Urinary bladder (tissue), 4 donors: Measurements from ENCODE around the gene GIT2. TPM values are rescaled to one million over a fixed set of nuclear protein-coding genes. Genes with fewer than 3 reads are reported as not detected.
"Not testable (repeated sequence)": the region's sequence is repeated elsewhere in the genome, so short reads cannot be mapped to it uniquely, and the experiment has no call there.

Source experiments
- DNase-seq: peaks from one replicate; pipeline ENCODE4 v3.0.0-alpha.2; 2015; ENCODE audit errors: extremely low spot score
- H3K27ac ChIP-seq: one replicate; pipeline ENCODE4 v1.5.1; 2013; ENCODE audit warnings: low read depth, mild to moderate bottlenecking, moderate library complexity
- H3K36me3 ChIP-seq: one replicate; pipeline ENCODE4 v1.6.1; 2013; ENCODE audit warnings: mild to moderate bottlenecking, moderate library complexity; ENCODE audit not compliant: insufficient read depth
- H3K4me1 ChIP-seq: one replicate; pipeline ENCODE4 v1.6.1; 2013; ENCODE audit warnings: mild to moderate bottlenecking, moderate library complexity; ENCODE audit not compliant: insufficient read depth
- H3K4me3 ChIP-seq: one replicate; pipeline ENCODE4 v1.5.1; 2013; ENCODE audit warnings: low read depth, low read length
- WGBS: extraction: QIAGEN DNeasy Blood & Tissue Kit; methylation state at CpG from one replicate; pipeline ENCODE4 v1.1.7; 2013; 5-methylcytosine and 5-hydroxymethylcytosine counted together
- polyA plus RNA-seq: library from polyadenylated mRNA; stranded (reverse); fragments of 200-250 nt; gene quantifications from one replicate; pipeline ENCODE4 v1.2.3, GENCODE V29; 2013
- total RNA-seq: library from RNA; depleted of rRNA; stranded (reverse); fragments of >200 nt; gene quantifications from one replicate; pipeline ENCODE4 v1.2.3, GENCODE V29; 2014
- donor health status: healthy with polysubstance abuse.
- donor health status: healthy.

GIT2 gene
- total and polyA plus RNA-seq, 2 donors: 23.0 to 66.0 TPM

GRCh38 chr12:109998904-109999648 lies 2.9 kb upstream of the GIT2 start, which contains the start of gene ANKRD13A:
TSS of gene ANKRD13A (plus strand) at chr12:109999430. CDS start at chr12:109999689, 259 bp downstream.
- Histone ChIP-seq H3K4me3 (peak within 1 kb of the TSS; percentile 99), H3K36me3 (no peaks in the 10 kb centered on the region), H3K4me1 (no peaks in the 10 kb centered on the region), H3K27ac (peak within 1 kb of the TSS; percentile 80)
- WGBS: under 1% methylated on average over 62 of the region's 62 CpGs
- peak; percentile 89 for DNase-seq

- H3K36me3 ChIP-seq: no peaks in the 10 kb centered on the region
- 56% methylated on average over 9 of the region's 9 CpGs for WGBS
- H3K4me3 ChIP-seq: peak overlapping the region; percentile 99
- H3K4me1 ChIP-seq: no peaks in the 10 kb centered on the region
- DNase-seq: no peak
- H3K27ac ChIP-seq: no peak overlapping the region
Observed at GRCh38 chr12:109998241-109998903, 2.2 kb upstream of the GIT2 start.

DNA sequence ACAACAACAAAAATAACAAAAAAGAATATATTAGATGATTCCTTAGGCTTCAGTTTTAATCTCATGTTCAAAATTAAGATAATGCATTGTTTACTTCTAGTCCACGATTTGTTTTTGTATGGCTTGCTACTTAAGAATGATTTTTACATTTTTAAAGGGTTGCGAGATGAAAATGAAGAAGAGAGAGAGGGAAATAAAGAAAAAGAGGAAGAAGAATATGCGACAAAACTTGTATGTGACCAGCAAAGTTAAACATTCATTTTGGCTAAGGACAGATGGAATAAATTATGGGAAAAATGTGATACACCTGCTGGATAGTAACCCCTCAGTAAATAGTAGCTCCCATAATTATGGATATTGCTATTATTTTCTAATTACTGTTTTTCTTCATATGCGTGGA lies 1.2 kb upstream of the GIT2 start:
- DNase-seq: no peak
- H3K4me3 ChIP-seq: no peak overlapping the region
- no peaks in the 10 kb centered on the region for H3K4me1 ChIP-seq
- H3K36me3 ChIP-seq: no peaks in the 10 kb centered on the region
- H3K27ac ChIP-seq: no peak overlapping the region
- 87% methylated on average over 4 of the region's 4 CpGs for WGBS

DNA sequence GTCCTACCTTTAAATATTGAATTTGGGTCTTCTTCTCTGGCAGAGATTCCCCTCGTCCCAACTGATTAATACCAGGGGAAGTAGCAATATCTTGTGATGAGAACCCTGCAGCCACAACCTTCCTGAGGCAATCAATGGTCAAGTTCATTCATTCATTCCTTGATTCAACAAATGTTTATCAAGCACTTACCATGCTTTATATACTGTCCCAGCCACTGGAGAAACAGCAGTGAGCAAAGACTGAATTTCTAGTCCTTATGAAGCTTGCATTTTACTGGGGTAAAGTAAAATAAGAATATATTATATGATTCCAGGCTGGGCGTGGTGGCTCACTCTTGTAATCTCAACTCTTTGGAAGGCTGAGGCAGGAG lies 300 bp upstream of the GIT2 start:
- H3K4me1 ChIP-seq: no peaks in the 10 kb centered on the region
- H3K4me3 ChIP-seq: peak overlapping the region; percentile 86
- H3K36me3 ChIP-seq: peaks cover 2% of the 10 kb centered on the region
- no peak overlapping the region for H3K27ac ChIP-seq
- WGBS: 47% methylated on average over 2 of the region's 2 CpGs
- no peak for DNase-seq

DNA sequence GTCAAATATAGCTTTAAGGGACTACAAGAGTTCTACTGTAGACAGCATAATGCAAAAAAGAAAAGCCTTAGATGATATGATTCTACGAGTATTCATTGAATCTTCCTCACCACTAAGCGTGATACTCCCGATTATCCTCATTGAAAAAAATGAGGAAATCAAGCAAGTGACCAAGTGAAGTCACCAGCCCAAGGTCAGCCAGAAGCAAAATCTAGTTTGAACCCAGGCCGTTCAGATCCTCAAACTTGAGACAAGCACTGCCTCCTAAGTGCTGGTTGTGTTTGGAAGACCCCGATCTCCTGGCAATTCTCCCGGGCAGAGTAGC lies 845 bp downstream of the GIT2 start:
- 1% methylated on average over 6 of the region's 6 CpGs for WGBS
- H3K27ac ChIP-seq: peak overlapping the region; percentile 62
- no peaks in the 10 kb centered on the region for H3K4me1 ChIP-seq

GRCh38 chr12:109994401-109995175 lies 1.6 kb downstream of the GIT2 start:
- Histone ChIP-seq H3K36me3 (peaks cover 3% of the 10 kb centered on the region), H3K4me1 (no peaks in the 10 kb centered on the region), H3K4me3 (peak overlapping the region; percentile 86), H3K27ac (no peak overlapping the region)
- DNase-seq: no peak
- WGBS: 58% methylated on average over 6 of the region's 6 CpGs

More for the DNA sequence above, 845 bp downstream of the GIT2 start:
- Histone ChIP-seq H3K4me3 (peak overlapping the region; percentile 86), H3K36me3 (peaks cover 3% of the 10 kb centered on the region)
- DNase-seq: no peak

GRCh38 chr12:109993091-109993490 lies 3.1 kb downstream of the GIT2 start:
- no peak for DNase-seq
- no peaks in the 10 kb centered on the region for H3K4me1 ChIP-seq
- H3K4me3 ChIP-seq: no peak overlapping the region
- H3K27ac ChIP-seq: no peak overlapping the region
- peaks cover 6% of the 10 kb centered on the region for H3K36me3 ChIP-seq
- 79% methylated on average over 2 of the region's 2 CpGs for WGBS

GRCh38 chr12:109991586-109991985 lies 4.6 kb downstream of the GIT2 start:
- 93% methylated on average over 5 of the region's 5 CpGs for WGBS
- no peak overlapping the region for H3K4me3 ChIP-seq
- H3K36me3 ChIP-seq: peaks cover 6% of the 10 kb centered on the region
- DNase-seq: no peak
- H3K4me1 ChIP-seq: no peaks in the 10 kb centered on the region
- H3K27ac ChIP-seq: no peak overlapping the region

GRCh38 chr12:109989380-109989779 lies 6.8 kb downstream of the GIT2 start:
- peaks cover 10% of the 10 kb centered on the region for H3K36me3 ChIP-seq
- no peak overlapping the region for H3K4me3 ChIP-seq
- 32% methylated on average over 5 of the region's 5 CpGs for WGBS
- H3K27ac ChIP-seq: no peak overlapping the region
- H3K4me1 ChIP-seq: no peaks in the 10 kb centered on the region
- DNase-seq: no peak

DNA sequence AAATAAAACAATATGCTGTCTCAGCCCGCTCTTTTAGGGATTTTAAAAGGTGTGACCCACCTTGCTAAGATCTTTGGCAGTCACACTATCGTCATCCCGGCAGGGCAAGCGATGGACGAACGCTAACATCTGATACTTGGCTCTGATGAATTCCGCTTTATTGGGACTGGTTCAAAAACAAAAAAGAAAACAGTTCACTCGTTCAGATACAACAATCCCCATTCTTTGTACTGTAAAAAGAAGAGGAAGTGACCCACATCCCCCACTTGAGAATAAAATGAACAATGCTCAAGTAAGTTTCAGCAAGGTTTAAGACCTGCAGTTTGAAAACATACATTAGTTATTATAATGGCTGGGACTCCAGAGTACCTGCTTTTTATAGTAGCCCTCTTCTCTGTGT lies 7.3 kb downstream of the GIT2 start:
- peaks cover 10% of the 10 kb centered on the region for H3K36me3 ChIP-seq
- H3K27ac ChIP-seq: no peak overlapping the region
- DNase-seq: no peak
- 55% methylated on average over 8 of the region's 8 CpGs for WGBS
- no peaks in the 10 kb centered on the region for H3K4me1 ChIP-seq
- no peak overlapping the region for H3K4me3 ChIP-seq

DNA sequence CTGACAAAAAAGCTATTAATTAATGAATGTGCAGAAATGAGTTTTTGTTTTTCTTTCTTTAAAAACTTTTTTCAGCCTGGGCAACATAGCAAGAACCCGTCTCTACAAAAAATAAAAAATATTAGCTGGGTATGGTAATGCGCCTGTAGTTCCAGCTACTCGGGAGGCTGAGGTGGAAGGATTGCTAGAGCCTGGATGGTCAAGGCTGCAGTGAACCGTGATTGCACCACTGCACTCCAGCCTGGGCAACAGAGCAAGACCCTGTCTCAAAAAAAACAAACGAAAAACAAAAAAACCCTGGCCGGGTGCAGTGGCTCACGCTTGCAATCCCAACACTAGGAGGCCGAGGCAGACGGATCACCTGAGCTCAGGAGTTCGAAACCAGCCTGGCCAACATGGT lies 7.9 kb downstream of the GIT2 start:
- Histone ChIP-seq H3K4me1 (no peaks in the 10 kb centered on the region), H3K27ac (no peak overlapping the region), H3K4me3 (no peak overlapping the region), H3K36me3 (peaks cover 10% of the 10 kb centered on the region)
- WGBS: 88% methylated on average over 10 of the region's 10 CpGs
- DNase-seq: no peak

DNA sequence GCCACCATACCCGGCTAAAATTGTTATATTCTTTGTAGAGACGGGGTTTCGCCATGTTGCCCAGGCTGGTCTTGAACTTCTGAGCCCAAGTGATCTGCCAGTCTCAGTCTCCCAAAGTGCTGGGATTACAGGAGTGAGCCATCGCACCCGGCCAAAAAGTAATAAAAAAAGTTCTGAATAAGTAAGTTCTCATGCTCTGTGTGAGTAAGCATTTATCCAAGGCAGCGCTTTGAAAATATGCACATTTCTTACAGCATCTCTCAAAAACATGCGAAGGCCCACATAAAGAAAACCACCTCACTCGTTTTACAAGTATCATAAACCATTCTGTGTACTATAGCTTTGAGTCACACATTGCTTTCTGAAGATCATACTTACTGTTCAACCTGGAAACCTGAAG lies 8.6 kb downstream of the GIT2 start:
- DNase-seq: no peak
- 75% methylated on average over 8 of the region's 8 CpGs for WGBS
- H3K27ac ChIP-seq: no peak overlapping the region
- peaks cover 10% of the 10 kb centered on the region for H3K36me3 ChIP-seq
- no peaks in the 10 kb centered on the region for H3K4me1 ChIP-seq
- no peak overlapping the region for H3K4me3 ChIP-seq

- H3K27ac ChIP-seq, H3K4me1 ChIP-seq, DNase-seq, H3K4me3 ChIP-seq, H3K36me3 ChIP-seq: not testable (repeated sequence)
- WGBS: 96% methylated on average over 16 of the region's 16 CpGs
Observed at GRCh38 chr12:109986236-109986635, 9.9 kb downstream of the GIT2 start.
